Transverse colon (tissue), 4 donors: Measurements from ENCODE around the gene FKBP14. TPM values are rescaled to one million over a fixed set of nuclear protein-coding genes. Genes with fewer than 3 reads are reported as not detected.
"Not testable (repeated sequence)": the region's sequence is repeated elsewhere in the genome, so short reads cannot be mapped to it uniquely, and the experiment has no call there.

Source experiments
- DNase-seq: peaks from one replicate; pipeline ENCODE4 v3.0.0-alpha.2; 2019
- H3K27ac ChIP-seq, 4 donors: fragments of 200-600 bp; sonication (generic); 2 replicates each; pipeline ENCODE4 v1.5.1; 2016 to 2018; ENCODE audit warnings: inconsistent platforms in 4 of 4
- H3K27me3 ChIP-seq: fragments of 200-600 bp; sonication (generic); 2 replicates; pipeline ENCODE4 v1.5.1; 2017; ENCODE audit warnings: inconsistent platforms
- H3K36me3 ChIP-seq, 4 donors: fragments of 200-600 bp; sonication (generic); 2 replicates each; pipeline ENCODE4 v1.5.1; 2017 to 2019; ENCODE audit warnings: inconsistent platforms in 4 of 4
- H3K4me1 ChIP-seq, 4 donors: fragments of 200-600 bp; sonication (generic); 2 replicates each; pipeline ENCODE4 v1.5.1; 2017 to 2020; ENCODE audit warnings: inconsistent platforms in 4 of 4
- H3K4me3 ChIP-seq, 4 donors: fragments of 200-600 bp; sonication (generic); 1 replicate in 1 of 4; 2 replicates in 3 of 4; pipeline versions ENCODE4 v1.5.1 to v1.6.1; 2017 to 2019; ENCODE audit warnings: inconsistent platforms in 4 of 4
- H3K9me3 ChIP-seq, 2 donors: fragments of 200-600 bp; sonication (generic); 2 replicates each; pipeline ENCODE4 v1.5.1; 2017 to 2019; ENCODE audit warnings: inconsistent platforms in 2 of 2
- EP300 ChIP-seq: sonication (generic); formaldehyde crosslinking; IDR thresholded peaks from one replicate; pipeline ENCODE4 v1.6.1; 2017; ENCODE audit warnings: antibody characterized with exemption, low read depth
- POLR2A ChIP-seq: fragments of 450-650 bp; IDR thresholded peaks from one replicate; pipeline ENCODE4 v1.6.1; 2016; ENCODE audit warnings: antibody characterized with exemption, mild to moderate bottlenecking, moderate library complexity
- POLR2AphosphoS5 ChIP-seq, 3 donors: sonication (generic); formaldehyde crosslinking; IDR thresholded peaks; one replicate each; pipeline ENCODE4 v1.6.1; 2016; ENCODE audit warnings: antibody characterized with exemption in 3 of 3
- WGBS, 2 donors: methylation state at CpG; one replicate each; pipeline ENCODE4 v1.1.5; 2018; ENCODE audit warnings: low coverage in 1 of 2; 5-methylcytosine and 5-hydroxymethylcytosine counted together
- in situ Hi-C, 4 donors: fragments of 200-750 bp; cut with MboI; loops; one replicate each; pipeline versions ENCODE4 v1.15.0 to v1.15.1; 2017; ENCODE audit warnings: low sequenced_read_pairs in 3 of 4, low pct_ligation_motif_present in 1 of 4, low pct_unique_long_range_greater_than_20kb in 1 of 4
- intact Hi-C: fragments of 100-400 bp; cut with DNase I; formaldehyde crosslinking; loops from one replicate; pipeline ENCODE4 v1.15.1; 2023; ENCODE audit warnings: low total_unique reads
- total RNA-seq, 4 donors: library from RNA; depleted of rRNA; stranded (reverse); fragments of >200 nt; gene quantifications; one replicate each; pipeline ENCODE4 v1.1.0, GENCODE V29; 2016
- TF ChIP-seq, protein P1 (sequence below), 5 experiments: fragments of 200-600 bp in 3 of 5; fragments of 450-650 bp in 2 of 5; sonication (generic) in 3 of 5; IDR thresholded peaks; 1 replicate in 2 of 5; 2 replicates in 3 of 5; pipeline ENCODE4 v1.5.1; 2016 to 2017; ENCODE audit warnings: antibody characterized with exemption in 5 of 5, inconsistent platforms in 3 of 5, mild to moderate bottlenecking in 2 of 5, moderate library complexity in 1 of 5

The FKBP14 gene
- total RNA-seq, 4 donors from 2014 or later, result 0.75 to 12.7 (median 9.6) TPM

DNA sequence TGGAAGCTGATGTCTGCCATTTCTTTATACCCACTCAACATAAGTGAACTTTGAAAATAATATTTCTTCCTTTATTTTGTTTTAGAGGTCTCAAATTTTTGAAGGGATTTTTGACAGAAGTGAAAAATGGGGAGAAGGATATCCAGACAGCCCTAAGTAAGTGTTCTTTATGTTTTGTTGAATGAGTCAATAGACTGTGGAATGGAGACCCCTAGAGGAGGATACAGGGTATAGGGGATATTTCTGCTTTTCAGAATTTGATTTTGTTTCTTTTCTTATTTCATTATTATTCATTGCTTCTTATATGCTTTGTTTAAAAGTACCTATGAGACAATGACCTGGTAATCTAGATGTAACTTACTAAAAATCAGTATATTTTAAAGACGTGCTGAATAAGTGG is 36.1 kb upstream of the FKBP14 start:
- Histone ChIP-seq H3K9me3 (no peaks in the 10 kb centered on the region), H3K4me3 (no peak overlapping the region), H3K27ac (no peak overlapping the region), H3K36me3 (peaks cover 0 to 5% (median 2%) of the 10 kb centered on the region in 4 donors), H3K27me3 (no peaks in the 10 kb centered on the region), H3K4me1 (peaks cover 0 to 5% (median 0%) of the 10 kb centered on the region in 4 donors)
- WGBS, 2 donors, result 67 to 71% methylated on average over 1 of the region's 1 CpG
- no peak for TF ChIP-seq EP300
- TF ChIP-seq, protein P1, sequence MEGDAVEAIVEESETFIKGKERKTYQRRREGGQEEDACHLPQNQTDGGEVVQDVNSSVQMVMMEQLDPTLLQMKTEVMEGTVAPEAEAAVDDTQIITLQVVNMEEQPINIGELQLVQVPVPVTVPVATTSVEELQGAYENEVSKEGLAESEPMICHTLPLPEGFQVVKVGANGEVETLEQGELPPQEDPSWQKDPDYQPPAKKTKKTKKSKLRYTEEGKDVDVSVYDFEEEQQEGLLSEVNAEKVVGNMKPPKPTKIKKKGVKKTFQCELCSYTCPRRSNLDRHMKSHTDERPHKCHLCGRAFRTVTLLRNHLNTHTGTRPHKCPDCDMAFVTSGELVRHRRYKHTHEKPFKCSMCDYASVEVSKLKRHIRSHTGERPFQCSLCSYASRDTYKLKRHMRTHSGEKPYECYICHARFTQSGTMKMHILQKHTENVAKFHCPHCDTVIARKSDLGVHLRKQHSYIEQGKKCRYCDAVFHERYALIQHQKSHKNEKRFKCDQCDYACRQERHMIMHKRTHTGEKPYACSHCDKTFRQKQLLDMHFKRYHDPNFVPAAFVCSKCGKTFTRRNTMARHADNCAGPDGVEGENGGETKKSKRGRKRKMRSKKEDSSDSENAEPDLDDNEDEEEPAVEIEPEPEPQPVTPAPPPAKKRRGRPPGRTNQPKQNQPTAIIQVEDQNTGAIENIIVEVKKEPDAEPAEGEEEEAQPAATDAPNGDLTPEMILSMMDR (IDR thresholded peaks at IDR 0.05), result peak in 4 of 5 experiments; percentile 41 to 47 (median 45)
- in situ Hi-C loops (loop anchor here in 1 of 4 donors (25.0 kb wide), 2 partner anchors 325 to 425 kb away; no protein-coding TSS in a partner anchor), intact Hi-C loops (no loop called here)
- no peak for DNase-seq

DNA sequence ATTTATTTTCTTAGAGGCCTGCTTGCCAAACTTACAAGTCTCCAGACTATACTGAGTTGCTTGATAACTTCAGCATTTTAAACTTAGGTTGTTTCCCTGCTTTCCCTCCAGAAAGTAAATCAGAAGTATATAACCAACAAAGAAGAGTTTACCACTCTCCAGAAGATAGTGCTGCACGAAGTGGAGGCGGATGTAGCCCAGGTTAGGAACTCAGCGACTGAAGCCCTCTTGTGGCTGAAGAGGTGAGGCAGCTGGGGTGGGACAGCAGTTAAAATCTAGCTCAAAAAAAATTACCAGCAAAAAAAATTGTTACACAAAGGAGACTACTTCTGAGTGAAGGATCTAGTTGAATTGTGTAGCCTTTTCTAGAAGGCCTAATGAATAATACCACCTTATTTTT is 35.3 kb upstream of the FKBP14 start:
- H3K36me3 ChIP-seq, H3K27ac ChIP-seq, H3K27me3 ChIP-seq, intact Hi-C loops, H3K9me3 ChIP-seq, H3K4me1 ChIP-seq, H3K4me3 ChIP-seq: not testable (repeated sequence)
- 18% methylated on average over 3 of the region's 3 CpGs; no CpG with 5 or more reads in 1 of the 2 donors for WGBS, 2 donors
- peak; percentile 27 for DNase-seq
- TF ChIP-seq, protein P1 (IDR thresholded peaks at IDR 0.05), result peak; percentile 36 to 60 (median 48)
- in situ Hi-C loops, result loop anchor here in 1 of 4 donors (25.0 kb wide), 2 partner anchors 324 to 424 kb away; no protein-coding TSS in a partner anchor

DNA sequence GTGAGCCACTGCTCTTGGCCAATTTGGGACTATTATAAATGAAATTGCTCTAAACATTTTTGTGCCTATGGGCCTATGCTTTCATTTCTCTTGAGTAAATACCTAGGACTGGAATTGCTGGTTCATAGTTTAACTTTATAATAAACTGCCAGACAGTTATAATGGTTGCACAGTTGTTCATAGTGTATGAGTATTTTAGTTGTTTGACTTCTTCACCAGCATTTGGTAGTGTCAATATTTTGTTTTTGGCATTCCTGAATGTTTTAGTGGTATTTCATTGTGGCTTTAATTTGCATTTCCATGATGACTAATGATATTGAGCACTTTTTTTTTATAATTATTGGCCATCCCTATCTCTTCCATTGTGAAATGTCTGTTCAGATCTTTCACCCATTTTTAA is 31.2 kb upstream of the FKBP14 start:
- TF ChIP-seq, protein P1 (IDR thresholded peaks at IDR 0.05), result no peak
- TF ChIP-seq POLR2A (no peak), EP300 (no peak), POLR2AphosphoS5 (IDR thresholded peaks at IDR 0.05) (no peak)
- intact Hi-C loops (no loop called here), in situ Hi-C loops (loop anchor here in 1 of 4 donors (25.0 kb wide), 2 partner anchors 320 to 420 kb away; no protein-coding TSS in a partner anchor)
- H3K27me3 ChIP-seq, result no peaks in the 10 kb centered on the region
- no peak overlapping the region for H3K27ac ChIP-seq
- H3K4me3 ChIP-seq, result no peak overlapping the region
- H3K9me3 ChIP-seq, result no peaks in the 10 kb centered on the region
- peaks cover 0 to 5% (median 0%) of the 10 kb centered on the region in 4 donors for H3K4me1 ChIP-seq
- H3K36me3 ChIP-seq, result peaks cover 0 to 24% (median 4%) of the 10 kb centered on the region in 4 donors
- no peak for DNase-seq

DNA sequence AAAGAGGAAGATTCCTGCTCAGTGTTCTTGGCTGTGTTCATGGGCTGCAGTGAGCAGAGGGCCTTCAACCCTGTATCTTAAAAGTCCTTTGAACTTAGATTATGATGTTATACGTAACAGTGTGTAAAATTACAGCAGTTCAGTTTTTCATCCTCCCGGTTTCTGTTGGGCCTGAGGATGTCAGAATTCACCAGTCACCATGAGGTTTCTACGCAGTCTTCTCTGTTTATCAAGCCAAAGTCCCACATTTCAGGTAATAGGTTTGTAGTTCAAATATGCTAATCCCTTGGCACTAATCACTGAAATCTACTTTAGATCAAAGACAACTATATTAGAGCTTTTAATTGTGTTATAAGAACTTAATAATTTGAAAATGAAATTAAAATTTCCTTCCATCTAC is 26.6 kb upstream of the FKBP14 start:
- intact Hi-C loops, result no loop called here
- H3K36me3 ChIP-seq, result peaks cover 0 to 29% (median 7%) of the 10 kb centered on the region in 4 donors

More for the DNA sequence above, 26.6 kb upstream of the FKBP14 start:
- in situ Hi-C loops, result loop anchor here in 1 of 4 donors (25.0 kb wide), 2 partner anchors 316 to 416 kb away; no protein-coding TSS in a partner anchor
- Histone ChIP-seq H3K27me3 (no peaks in the 10 kb centered on the region), H3K9me3 (no peaks in the 10 kb centered on the region), H3K4me3 (no peak overlapping the region), H3K27ac (no peak overlapping the region), H3K4me1 (no peaks in the 10 kb centered on the region)
- DNase-seq, result no peak
- TF ChIP-seq EP300 (no peak), POLR2A (no peak), POLR2AphosphoS5 (IDR thresholded peaks at IDR 0.05) (no peak)
- TF ChIP-seq, protein P1 (IDR thresholded peaks at IDR 0.05), result no peak
- 96 to 100% methylated on average over 2 to 3 of the region's 3 CpGs for WGBS, 2 donors
